GM12873 (cell line): Measurements from ENCODE around the gene SCEL.

ENCODE experiments used
- CTCF ChIP-seq: IDR thresholded peaks from 2 replicates; pipeline ENCODE4 v1.5.1; 2012; ENCODE audit warnings: low read depth, mild to moderate bottlenecking, moderate library complexity, low read length, control low read depth; ENCODE audit not compliant: insufficient read depth; ENCODE audit errors: missing control alignments

Gene SCEL

GRCh38 chr13:77530875-77531274 lies 4.6 kb upstream of the SCEL start:
- TF ChIP-seq CTCF = no peak

GRCh38 chr13:77532983-77533382 lies 2.5 kb upstream of the SCEL start:
- no peak for TF ChIP-seq CTCF

- TF ChIP-seq CTCF = no peak
Measured at GRCh38 chr13:77533875-77534788, 1.4 kb upstream of the SCEL start.

- TF ChIP-seq CTCF = no peak
Measured at GRCh38 chr13:77536358-77536757, 852 bp downstream of the SCEL start.

- no peak for TF ChIP-seq CTCF
Measured at GRCh38 chr13:77537289-77537919, 1.9 kb downstream of the SCEL start.

GRCh38 chr13:77543711-77544110 lies 8.2 kb downstream of the SCEL start:
- no peak for TF ChIP-seq CTCF

GRCh38 chr13:77544355-77544754 lies 8.8 kb downstream of the SCEL start:
- no peak for TF ChIP-seq CTCF
